ENCODE results near the gene ALPI.

DNA sequence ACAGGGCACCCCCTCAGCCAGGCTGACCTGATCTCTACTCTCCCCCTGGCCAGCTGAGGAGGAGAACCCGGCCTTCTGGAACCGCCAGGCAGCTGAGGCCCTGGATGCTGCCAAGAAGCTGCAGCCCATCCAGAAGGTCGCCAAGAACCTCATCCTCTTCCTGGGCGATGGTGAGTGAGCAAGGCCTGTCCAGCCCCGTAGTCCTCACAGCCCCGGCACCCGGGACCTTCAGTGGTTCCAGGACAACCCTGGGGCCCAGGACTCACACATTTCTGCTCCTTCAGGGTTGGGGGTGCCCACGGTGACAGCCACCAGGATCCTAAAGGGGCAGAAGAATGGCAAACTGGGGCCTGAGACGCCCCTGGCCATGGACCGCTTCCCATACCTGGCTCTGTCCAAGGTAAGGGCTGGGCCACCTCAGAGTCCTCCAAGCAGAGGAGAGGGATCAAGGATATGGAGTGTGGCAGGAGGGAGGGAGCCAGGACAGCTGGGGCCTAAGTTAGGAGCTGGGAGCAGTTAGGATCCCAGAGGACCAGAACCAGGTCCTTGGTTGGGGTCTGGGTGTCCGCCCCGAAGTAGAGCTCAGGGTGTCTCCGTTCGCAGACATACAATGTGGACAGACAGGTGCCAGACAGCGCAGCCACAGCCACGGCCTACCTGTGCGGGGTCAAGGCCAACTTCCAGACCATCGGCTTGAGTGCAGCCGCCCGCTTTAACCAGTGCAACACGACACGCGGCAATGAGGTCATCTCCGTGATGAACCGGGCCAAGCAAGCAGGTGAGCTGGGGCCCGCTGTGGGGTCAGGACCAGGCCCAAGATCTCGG lies 555 bp downstream of the ALPI start:
- TF ChIP-seq POLR2AphosphoS5 (IDR thresholded peaks at IDR 0.05) (no peak), CTCF (IDR thresholded peaks at IDR 0.05) (no peak), EP300 (IDR thresholded peaks at IDR 0.05) (no peak), POLR2A (IDR thresholded peaks at IDR 0.05) (no peak)
